PC-3 (cell line): ENCODE data around the gene PRSS37.

ENCODE experiments used
- EZH2 ChIP-seq: fragments of 300-600 bp; sonication (generic); IDR thresholded peaks from one replicate; pipeline ENCODE4 v1.6.1; 2017; ENCODE audit warnings: antibody characterized with exemption, mild to moderate bottlenecking, low read length; ENCODE audit not compliant: unreplicated experiment
- EZH2phosphoT487 ChIP-seq: fragments of 300-600 bp; sonication (generic); IDR thresholded peaks from 2 replicates; pipeline ENCODE4 v1.6.1; 2018; ENCODE audit warnings: mild to moderate bottlenecking, antibody characterized with exemption, low read length, borderline replicate concordance
- TF ChIP-seq, protein P1 (sequence below): fragments of 300-600 bp; sonication (generic); conservative IDR thresholded peaks from 2 replicates; pipeline ENCODE4 v1.5.1; 2017; ENCODE audit warnings: antibody characterized with exemption, low read depth, mild to moderate bottlenecking, low read length

- TF ChIP-seq, protein P1, sequence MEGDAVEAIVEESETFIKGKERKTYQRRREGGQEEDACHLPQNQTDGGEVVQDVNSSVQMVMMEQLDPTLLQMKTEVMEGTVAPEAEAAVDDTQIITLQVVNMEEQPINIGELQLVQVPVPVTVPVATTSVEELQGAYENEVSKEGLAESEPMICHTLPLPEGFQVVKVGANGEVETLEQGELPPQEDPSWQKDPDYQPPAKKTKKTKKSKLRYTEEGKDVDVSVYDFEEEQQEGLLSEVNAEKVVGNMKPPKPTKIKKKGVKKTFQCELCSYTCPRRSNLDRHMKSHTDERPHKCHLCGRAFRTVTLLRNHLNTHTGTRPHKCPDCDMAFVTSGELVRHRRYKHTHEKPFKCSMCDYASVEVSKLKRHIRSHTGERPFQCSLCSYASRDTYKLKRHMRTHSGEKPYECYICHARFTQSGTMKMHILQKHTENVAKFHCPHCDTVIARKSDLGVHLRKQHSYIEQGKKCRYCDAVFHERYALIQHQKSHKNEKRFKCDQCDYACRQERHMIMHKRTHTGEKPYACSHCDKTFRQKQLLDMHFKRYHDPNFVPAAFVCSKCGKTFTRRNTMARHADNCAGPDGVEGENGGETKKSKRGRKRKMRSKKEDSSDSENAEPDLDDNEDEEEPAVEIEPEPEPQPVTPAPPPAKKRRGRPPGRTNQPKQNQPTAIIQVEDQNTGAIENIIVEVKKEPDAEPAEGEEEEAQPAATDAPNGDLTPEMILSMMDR, result no peak
- TF ChIP-seq EZH2, result no peak
- TF ChIP-seq EZH2phosphoT487, result no peak
Measured at GRCh38 chr7:141792526-141792925, 48.8 kb downstream of the PRSS37 start.
